NCI-H128 (cell line): ENCODE measurements around the gene XIRP2.

Experiments used
- DNase-seq: peaks from one replicate; lab custom pipeline; 2025; ENCODE audit not compliant: unreplicated experiment; lab: John Stamatoyannopoulos, UW

XIRP2 gene

GRCh38 chr2:166888180-166888579 is at the start of gene XIRP2:
Gene XIRP2 (plus strand): TSS chr2:166888480. CDS start chr2:166903483, 15,003 bp downstream.
- DNase-seq = no peak

- DNase-seq = no peak
These were observed 47.1 kb upstream of the XIRP2 start for GRCh38 chr2:166841152-166841551.

GRCh38 chr2:166841679-166842078 is 46.6 kb upstream of the XIRP2 start:
- no peak for DNase-seq

- DNase-seq = no peak
These were observed 44.2 kb upstream of the XIRP2 start for GRCh38 chr2:166844111-166844510.

- no peak for DNase-seq
These were observed 25.7 kb upstream of the XIRP2 start for GRCh38 chr2:166862468-166863132.

- no peak for DNase-seq
These were observed 20.3 kb upstream of the XIRP2 start for GRCh38 chr2:166867874-166868514.

- DNase-seq = no peak
These were observed 17.9 kb upstream of the XIRP2 start for GRCh38 chr2:166870346-166870745.

- DNase-seq = no peak
These were observed 7.1 kb upstream of the XIRP2 start for GRCh38 chr2:166881177-166881576.

GRCh38 chr2:166882851-166883250 is 5.4 kb upstream of the XIRP2 start:
- DNase-seq = no peak

GRCh38 chr2:166891727-166892126 is 3.4 kb downstream of the XIRP2 start:
- no peak for DNase-seq

GRCh38 chr2:166892397-166892796 is 4.1 kb downstream of the XIRP2 start:
- no peak for DNase-seq

- no peak for DNase-seq
These were observed 7.0 kb downstream of the XIRP2 start for GRCh38 chr2:166895243-166895642.

- DNase-seq = no peak
These were observed 9.4 kb downstream of the XIRP2 start for GRCh38 chr2:166897666-166898065.

GRCh38 chr2:166899676-166900075 is 11.4 kb downstream of the XIRP2 start:
- DNase-seq = no peak

GRCh38 chr2:166900700-166901099 is 12.4 kb downstream of the XIRP2 start:
- no peak for DNase-seq

GRCh38 chr2:166901336-166901735 is 13.1 kb downstream of the XIRP2 start:
- no peak for DNase-seq

- no peak for DNase-seq
These were observed 28.7 kb downstream of the XIRP2 start for GRCh38 chr2:166916987-166917386.

- DNase-seq = no peak
These were observed 29.1 kb downstream of the XIRP2 start for GRCh38 chr2:166917415-166917814.

- no peak for DNase-seq
These were observed 33.1 kb downstream of the XIRP2 start for GRCh38 chr2:166921261-166921896.

GRCh38 chr2:166924967-166925366 is 36.7 kb downstream of the XIRP2 start:
- no peak for DNase-seq

GRCh38 chr2:166926657-166927056 is 38.4 kb downstream of the XIRP2 start:
- DNase-seq = no peak

GRCh38 chr2:166932032-166932431 is 43.8 kb downstream of the XIRP2 start:
- no peak for DNase-seq
